ENCODE data around the gene NEMP2.

- no peak for TF ChIP-seq POLR2A (IDR thresholded peaks at IDR 0.05)
- TF ChIP-seq, protein P1, sequence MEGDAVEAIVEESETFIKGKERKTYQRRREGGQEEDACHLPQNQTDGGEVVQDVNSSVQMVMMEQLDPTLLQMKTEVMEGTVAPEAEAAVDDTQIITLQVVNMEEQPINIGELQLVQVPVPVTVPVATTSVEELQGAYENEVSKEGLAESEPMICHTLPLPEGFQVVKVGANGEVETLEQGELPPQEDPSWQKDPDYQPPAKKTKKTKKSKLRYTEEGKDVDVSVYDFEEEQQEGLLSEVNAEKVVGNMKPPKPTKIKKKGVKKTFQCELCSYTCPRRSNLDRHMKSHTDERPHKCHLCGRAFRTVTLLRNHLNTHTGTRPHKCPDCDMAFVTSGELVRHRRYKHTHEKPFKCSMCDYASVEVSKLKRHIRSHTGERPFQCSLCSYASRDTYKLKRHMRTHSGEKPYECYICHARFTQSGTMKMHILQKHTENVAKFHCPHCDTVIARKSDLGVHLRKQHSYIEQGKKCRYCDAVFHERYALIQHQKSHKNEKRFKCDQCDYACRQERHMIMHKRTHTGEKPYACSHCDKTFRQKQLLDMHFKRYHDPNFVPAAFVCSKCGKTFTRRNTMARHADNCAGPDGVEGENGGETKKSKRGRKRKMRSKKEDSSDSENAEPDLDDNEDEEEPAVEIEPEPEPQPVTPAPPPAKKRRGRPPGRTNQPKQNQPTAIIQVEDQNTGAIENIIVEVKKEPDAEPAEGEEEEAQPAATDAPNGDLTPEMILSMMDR (IDR thresholded peaks at IDR 0.05): no peak
Measured at GRCh38 chr2:190458352-190459107, 76.0 kb downstream of the NEMP2 start.

Measured in adrenal gland (tissue), 5 donors.